ENCODE measurements around the gene SPAG7. TPM values are rescaled to one million over a fixed set of nuclear protein-coding genes. Genes with fewer than 3 reads are reported as not detected.
A peak's percentile ranks its signal among the peaks of the same experiment; 100 is the strongest.

SPAG7 gene
- total and polyA plus RNA-seq, 4 donors, result 18.6 to 66.3 (median 26.0) TPM

DNA sequence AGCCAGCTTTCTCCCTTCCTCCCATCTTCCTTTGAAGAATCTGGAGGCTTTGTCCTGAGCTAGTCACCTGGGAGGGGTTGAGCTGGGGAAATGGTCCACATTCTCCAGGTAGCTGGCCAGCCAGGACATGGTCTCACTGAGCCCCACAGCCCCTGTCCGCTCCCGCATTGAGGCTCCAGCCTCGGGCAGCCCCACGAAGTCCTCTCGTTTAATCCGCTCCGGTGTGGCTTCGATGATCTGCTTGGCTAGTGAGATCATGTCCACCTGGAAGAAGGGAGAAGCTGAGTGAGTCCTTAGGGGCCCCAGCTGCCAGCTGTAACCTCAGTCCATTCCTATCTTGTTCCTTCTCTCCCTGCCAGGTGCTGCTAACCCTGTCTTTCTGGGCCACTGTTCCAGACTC lies 2.7 kb upstream of the SPAG7 start:
- Histone ChIP-seq H3K9me3 (ENCODE audit: control insufficient read depth in 4 of 4, low read length in 3 of 4) (no peaks in the 10 kb centered on the region), H3K27ac (ENCODE audit: low read depth in 1 of 2, low read length in 2 of 2) (peak overlapping the region; percentile 97 to 99), H3K4me3 (ENCODE audit: low read depth in 1 of 3, low read length in 3 of 3) (no peak overlapping the region), H3K9ac (ENCODE audit: low read depth in 1 of 2, low read length in 2 of 2) (no peak overlapping the region), H3K36me3 (ENCODE audit: control insufficient read depth in 4 of 4, insufficient read depth in 3 of 4, low read depth in 1 of 4, low read length in 3 of 4) (peaks cover 3 to 6% (median 6%) of the 10 kb centered on the region in 4 donors), H3K27me3 (ENCODE audit: control insufficient read depth in 4 of 4, insufficient read depth in 4 of 4, low read length in 3 of 4) (no peaks in the 10 kb centered on the region), H3K4me1 (ENCODE audit: control insufficient read depth in 4 of 4, insufficient read depth in 4 of 4, low read length in 3 of 4) (peaks cover 7 to 52% (median 33%) of the 10 kb centered on the region in 4 donors)
- DNase-seq (ENCODE audit: low spot score), result no peak
- no peak for TF ChIP-seq GABPA (IDR thresholded peaks at IDR 0.05 in 1 of 2, conservative IDR thresholded peaks at IDR 0.05 in 1 of 2)
- TF ChIP-seq RXRA (IDR thresholded peaks at IDR 0.05), result no peak
- WGBS, result 98% methylated on average over 8 of the region's 8 CpGs

GRCh38 chr17:4969551-4970173 lies 2.0 kb upstream of the SPAG7 start:
- Histone ChIP-seq H3K27ac (ENCODE audit: low read depth in 1 of 2, low read length in 2 of 2) (peak overlapping the region; percentile 97 to 99), H3K4me3 (ENCODE audit: low read depth in 1 of 3, low read length in 3 of 3) (peak overlapping the region in 2 of 3 donors; percentile 41 to 71), H3K27me3 (ENCODE audit: control insufficient read depth in 4 of 4, insufficient read depth in 4 of 4, low read length in 3 of 4) (no peaks in the 10 kb centered on the region), H3K4me1 (ENCODE audit: control insufficient read depth in 4 of 4, insufficient read depth in 4 of 4, low read length in 3 of 4) (peaks cover 7 to 52% (median 33%) of the 10 kb centered on the region in 4 donors), H3K9ac (ENCODE audit: low read depth in 1 of 2, low read length in 2 of 2) (peak overlapping the region in 1 of 2 donors; percentile 84), H3K9me3 (ENCODE audit: control insufficient read depth in 4 of 4, low read length in 3 of 4) (no peaks in the 10 kb centered on the region), H3K36me3 (ENCODE audit: control insufficient read depth in 4 of 4, insufficient read depth in 3 of 4, low read depth in 1 of 4, low read length in 3 of 4) (peaks cover 3 to 6% (median 6%) of the 10 kb centered on the region in 4 donors)
- DNase-seq (ENCODE audit: low spot score), result no peak
- 36% methylated on average over 16 of the region's 16 CpGs for WGBS
- TF ChIP-seq YY1 (IDR thresholded peaks at IDR 0.05) (peak; percentile 30), EGR1 (IDR thresholded peaks at IDR 0.05; ENCODE audit: low read depth in 2 of 2) (no peak), HNF4A (conservative IDR thresholded peaks at IDR 0.05) (peak; percentile 80 to 92), CTCF (IDR thresholded peaks at IDR 0.05; ENCODE audit: low read depth, low read length, missing input control) (no peak), RAD21 (IDR thresholded peaks at IDR 0.05) (peak in 1 of 2 donors; percentile 42), TAF1 (conservative IDR thresholded peaks at IDR 0.05) (no peak), FOXA2 (IDR thresholded peaks at IDR 0.05) (no peak), SP1 (IDR thresholded peaks at IDR 0.05) (peak; percentile 44), HNF4G (IDR thresholded peaks at IDR 0.05) (peak; percentile 46), NR2F2 (IDR thresholded peaks at IDR 0.05) (no peak), ATF3 (IDR thresholded peaks at IDR 0.05) (no peak), JUND (IDR thresholded peaks at IDR 0.05) (peak in 1 of 2 donors; percentile 84), FOXA1 (IDR thresholded peaks at IDR 0.05) (no peak), ZBTB33 (IDR thresholded peaks at IDR 0.05) (no peak), RXRA (IDR thresholded peaks at IDR 0.05) (peak; percentile 47 to 73), GABPA (IDR thresholded peaks at IDR 0.05 in 1 of 2, conservative IDR thresholded peaks at IDR 0.05 in 1 of 2) (no peak)
- TF ChIP-seq, protein P1, sequence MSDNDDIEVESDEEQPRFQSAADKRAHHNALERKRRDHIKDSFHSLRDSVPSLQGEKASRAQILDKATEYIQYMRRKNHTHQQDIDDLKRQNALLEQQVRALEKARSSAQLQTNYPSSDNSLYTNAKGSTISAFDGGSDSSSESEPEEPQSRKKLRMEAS (IDR thresholded peaks at IDR 0.05), result no peak
- TF ChIP-seq, protein P2, sequence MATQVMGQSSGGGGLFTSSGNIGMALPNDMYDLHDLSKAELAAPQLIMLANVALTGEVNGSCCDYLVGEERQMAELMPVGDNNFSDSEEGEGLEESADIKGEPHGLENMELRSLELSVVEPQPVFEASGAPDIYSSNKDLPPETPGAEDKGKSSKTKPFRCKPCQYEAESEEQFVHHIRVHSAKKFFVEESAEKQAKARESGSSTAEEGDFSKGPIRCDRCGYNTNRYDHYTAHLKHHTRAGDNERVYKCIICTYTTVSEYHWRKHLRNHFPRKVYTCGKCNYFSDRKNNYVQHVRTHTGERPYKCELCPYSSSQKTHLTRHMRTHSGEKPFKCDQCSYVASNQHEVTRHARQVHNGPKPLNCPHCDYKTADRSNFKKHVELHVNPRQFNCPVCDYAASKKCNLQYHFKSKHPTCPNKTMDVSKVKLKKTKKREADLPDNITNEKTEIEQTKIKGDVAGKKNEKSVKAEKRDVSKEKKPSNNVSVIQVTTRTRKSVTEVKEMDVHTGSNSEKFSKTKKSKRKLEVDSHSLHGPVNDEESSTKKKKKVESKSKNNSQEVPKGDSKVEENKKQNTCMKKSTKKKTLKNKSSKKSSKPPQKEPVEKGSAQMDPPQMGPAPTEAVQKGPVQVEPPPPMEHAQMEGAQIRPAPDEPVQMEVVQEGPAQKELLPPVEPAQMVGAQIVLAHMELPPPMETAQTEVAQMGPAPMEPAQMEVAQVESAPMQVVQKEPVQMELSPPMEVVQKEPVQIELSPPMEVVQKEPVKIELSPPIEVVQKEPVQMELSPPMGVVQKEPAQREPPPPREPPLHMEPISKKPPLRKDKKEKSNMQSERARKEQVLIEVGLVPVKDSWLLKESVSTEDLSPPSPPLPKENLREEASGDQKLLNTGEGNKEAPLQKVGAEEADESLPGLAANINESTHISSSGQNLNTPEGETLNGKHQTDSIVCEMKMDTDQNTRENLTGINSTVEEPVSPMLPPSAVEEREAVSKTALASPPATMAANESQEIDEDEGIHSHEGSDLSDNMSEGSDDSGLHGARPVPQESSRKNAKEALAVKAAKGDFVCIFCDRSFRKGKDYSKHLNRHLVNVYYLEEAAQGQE (IDR thresholded peaks at IDR 0.05), result peak; percentile 98
